Right lung (tissue), 5 donors: ENCODE data around the gene HSPB2. TPM values are rescaled to one million over a fixed set of nuclear protein-coding genes. Genes with fewer than 3 reads are reported as not detected.
"Not testable (repeated sequence)": the region's sequence is repeated elsewhere in the genome, so short reads cannot be mapped to it uniquely, and the experiment has no call there.

ENCODE experiments used
- DNase-seq, 2 donors: peaks; one replicate each; pipeline ENCODE4 v3.0.0-alpha.2; 2013
- polyA plus RNA-seq, 5 donors: library from polyadenylated mRNA; unstranded; fragments of 120-200 nt; gene quantifications; one replicate each; pipeline versions ENCODE4 v1.2.1 to v1.2.3, GENCODE V29; 2013; ENCODE audit warnings: inconsistent platforms in 1 of 5, low replicate concordance in 1 of 5; ENCODE audit not compliant: insufficient read length in 5 of 5, insufficient read depth in 1 of 5

The HSPB2 gene
- polyA plus RNA-seq, 5 donors: 2.1 to 10.9 (median 5.3) TPM

- peak; percentile 76 to 84 for DNase-seq
Measured at GRCh38 chr11:111911563-111912401, 752 bp upstream of the HSPB2 start, which contains the start of gene CRYAB. CRYAB (minus strand) TSS chr11:111911770; CDS start chr11:111911724, 46 bp downstream.

- DNase-seq: peak in 1 of 2 donors; percentile 36
Measured at GRCh38 chr11:111913031-111913861, 712 bp downstream of the HSPB2 start.

GRCh38 chr11:111913997-111914396, 1.5 kb downstream of the HSPB2 start:
- DNase-seq: peak in 1 of 2 donors; percentile 61

DNA sequence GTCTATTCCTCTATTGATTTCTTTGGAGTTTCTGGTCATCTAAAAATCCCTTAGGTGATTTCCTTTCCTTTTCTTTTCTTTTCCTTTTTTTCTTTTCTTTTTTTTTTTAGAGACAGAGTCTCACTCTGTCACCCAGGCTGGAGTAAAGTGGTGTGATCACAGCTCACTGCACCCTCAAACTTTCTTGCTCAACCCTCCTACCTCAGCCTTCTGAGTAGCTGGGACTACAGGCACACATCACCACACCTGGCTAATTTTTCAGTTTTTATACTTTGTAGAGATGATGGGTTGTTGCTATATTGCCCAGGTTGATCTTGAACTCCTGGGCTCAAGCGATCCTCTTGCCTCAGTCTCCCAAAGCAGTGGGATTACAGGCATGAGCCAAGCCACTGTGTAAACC, 4.2 kb downstream of the HSPB2 start:
- DNase-seq: no peak

DNA sequence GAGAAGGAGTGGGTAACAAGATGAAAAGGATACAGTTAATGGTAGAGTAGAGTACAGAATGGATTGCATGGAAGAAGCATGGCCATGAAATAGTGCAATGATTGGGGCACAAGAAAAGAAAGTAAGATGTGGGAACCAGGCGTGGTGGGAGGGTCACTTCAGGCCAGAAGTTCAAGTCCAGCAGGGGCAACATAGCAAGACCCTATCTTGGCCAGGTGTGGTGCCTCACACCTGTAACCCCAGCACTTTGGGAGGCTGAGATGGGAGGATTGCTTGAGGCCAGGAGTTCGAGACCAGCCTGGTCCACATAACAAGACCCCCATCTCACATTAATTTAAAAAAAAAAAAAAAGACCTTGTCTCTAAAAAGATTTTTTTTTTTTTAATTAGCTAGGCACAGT, 4.8 kb downstream of the HSPB2 start:
- DNase-seq: no peak

DNA sequence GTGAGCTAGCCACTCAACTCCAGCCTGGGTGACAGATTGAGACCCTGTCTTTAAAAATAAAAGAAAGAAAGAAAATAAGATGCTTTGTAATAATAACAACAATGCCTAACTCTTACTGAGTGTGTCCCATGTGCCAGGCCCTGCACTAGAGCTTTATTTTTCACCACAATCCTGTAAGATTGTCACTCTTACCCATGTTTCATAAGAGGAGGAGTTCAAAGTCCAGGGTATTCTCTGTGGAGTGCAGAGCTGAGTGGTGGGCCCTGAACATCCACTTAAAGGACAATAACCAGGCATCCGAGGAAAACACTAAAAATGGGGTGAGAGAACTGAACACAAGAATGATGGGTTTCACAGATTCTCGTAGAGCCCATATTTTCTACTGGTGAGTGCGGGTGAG, 5.3 kb downstream of the HSPB2 start:
- DNase-seq: no peak

DNA sequence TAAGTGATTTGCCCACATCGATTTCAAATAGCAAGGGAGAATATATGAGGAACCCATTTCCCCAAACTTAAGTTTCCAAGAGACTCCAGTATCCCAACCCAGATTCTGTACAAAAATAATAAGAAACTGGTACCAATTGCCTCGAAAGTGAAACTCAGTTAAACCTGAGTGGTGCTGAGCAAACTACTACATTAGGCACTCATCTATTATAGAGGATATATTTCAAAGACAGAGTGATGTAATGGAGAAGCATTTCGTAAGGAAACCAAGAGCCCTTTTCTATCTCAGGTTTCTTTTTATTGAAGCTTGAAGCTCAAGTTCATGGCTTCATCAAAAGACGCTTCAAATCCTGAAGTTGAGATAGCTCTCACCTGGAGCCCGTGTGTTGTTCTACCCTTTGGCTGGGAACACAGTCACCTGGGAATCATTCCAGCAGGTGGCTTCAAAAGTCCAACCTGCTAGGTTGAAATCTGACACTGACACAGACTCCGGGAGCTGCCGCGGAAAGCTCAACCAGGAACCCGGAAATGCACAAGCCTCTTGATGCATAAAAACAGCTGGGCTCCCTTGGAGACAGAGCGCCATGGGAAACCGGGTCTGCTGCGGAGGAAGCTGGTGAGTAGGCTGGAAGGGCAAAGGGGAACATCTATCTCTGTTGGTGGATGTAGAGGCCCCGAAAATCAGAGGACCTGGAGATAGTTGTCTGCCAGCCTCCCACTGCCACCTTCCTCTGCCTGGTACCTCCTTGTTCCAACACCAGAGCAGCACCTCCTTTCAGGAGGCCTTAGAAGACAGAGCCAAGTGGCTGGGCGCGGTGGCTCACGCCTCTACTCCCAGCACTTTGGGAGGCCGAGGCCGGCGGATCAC, 6.1 kb downstream of the HSPB2 start, which contains the start of gene C11orf52:
Gene C11orf52, plus strand, starts transcription at position 524 of the 867 bp plus-strand sequence. Its CDS starts 60 bp downstream, at position 584.
- peak; percentile 76 to 78 for DNase-seq

- no peak for DNase-seq
Measured at GRCh38 chr11:111920908-111921307, 8.4 kb downstream of the HSPB2 start.

GRCh38 chr11:111921541-111922230, 9.2 kb downstream of the HSPB2 start:
- DNase-seq: no peak

GRCh38 chr11:111922803-111923202, 10.3 kb downstream of the HSPB2 start:
- DNase-seq: peak; percentile 82 to 85

DNA sequence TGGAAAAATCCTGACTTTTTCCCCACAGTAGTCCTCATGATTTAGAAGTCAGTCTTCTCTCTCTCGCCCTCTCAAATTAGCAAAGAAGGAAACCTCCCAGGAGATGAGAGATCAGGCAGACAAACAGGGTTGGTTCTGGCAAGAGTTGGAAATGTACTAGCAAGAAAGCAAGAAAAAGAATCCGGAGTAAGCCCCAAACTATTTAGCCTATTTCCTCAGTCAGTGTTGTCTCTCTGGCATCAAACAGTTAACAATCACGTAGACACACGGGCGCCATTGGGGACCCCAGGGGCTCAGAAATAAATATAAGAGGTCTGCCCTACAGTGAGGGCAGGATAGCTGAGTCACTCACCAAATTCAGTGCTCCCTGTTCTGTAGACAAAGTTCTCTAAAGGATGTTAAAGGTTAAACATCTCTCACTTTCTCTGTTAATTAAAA, 10.8 kb downstream of the HSPB2 start:
- no peak for DNase-seq

GRCh38 chr11:111923951-111924350, 11.4 kb downstream of the HSPB2 start:
- no peak for DNase-seq

DNA sequence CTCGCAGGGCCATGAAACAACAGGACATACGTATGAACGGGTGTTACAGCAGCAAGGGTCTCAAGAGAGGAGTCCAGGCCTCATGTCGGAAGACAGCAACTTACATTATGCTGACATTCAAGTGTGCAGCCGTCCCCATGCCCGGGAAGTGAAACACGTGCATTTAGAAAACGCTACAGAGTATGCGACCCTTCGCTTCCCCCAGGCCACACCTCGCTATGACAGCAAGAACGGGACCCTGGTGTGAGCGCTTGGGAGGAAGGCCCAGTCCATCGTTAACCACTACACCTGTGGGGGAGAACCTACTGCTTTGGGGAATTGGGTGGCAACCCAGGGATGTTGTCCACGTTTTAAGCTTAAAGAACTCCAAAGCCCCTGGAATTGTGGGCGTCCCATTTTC, 13.4 kb downstream of the HSPB2 start:
- no peak for DNase-seq

DNA sequence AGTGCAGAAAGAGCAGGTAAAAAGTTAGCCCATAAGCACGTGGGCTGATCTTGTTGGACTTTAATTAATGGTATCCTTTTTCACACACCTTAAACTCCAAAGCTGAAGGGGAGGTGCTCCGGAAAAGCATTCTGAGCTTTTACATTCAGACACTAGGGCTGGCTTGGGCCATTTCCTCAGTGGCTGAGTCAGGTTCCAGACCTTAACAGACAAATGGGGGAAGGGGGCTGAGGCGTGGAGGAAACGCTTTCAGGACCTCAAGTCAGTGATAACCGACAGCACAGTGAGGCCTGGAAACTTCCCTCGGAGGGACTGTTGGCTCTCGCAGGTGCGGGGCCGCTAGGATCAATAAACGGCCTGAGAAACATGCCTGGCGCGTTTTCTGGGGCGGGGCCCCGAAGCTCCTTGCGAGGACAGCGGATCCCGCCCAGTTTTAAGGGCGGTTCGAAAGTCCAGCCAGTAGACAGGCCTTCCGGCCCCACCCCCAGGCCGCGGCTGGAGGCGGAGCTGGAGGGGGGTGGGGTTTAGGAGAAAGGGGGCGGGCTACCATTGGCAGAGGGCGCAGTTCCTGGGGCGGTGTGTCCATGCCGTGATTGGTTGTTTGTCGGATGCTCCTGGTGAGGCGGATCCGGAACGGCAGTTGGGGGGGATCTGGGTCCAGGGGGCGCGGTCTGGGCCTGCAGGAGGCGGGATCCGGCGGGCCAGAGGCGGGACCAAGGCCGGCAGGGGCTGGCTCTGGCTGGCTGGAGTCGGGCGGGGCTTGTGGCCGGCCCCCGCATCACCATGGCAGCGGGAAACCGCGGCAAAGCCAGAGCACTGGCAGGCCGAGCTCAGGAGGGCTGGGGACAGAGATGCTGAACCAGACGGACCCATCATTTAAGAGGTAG, 14.2 kb downstream of the HSPB2 start:
- peak; percentile 96 to 97 for DNase-seq

DNA sequence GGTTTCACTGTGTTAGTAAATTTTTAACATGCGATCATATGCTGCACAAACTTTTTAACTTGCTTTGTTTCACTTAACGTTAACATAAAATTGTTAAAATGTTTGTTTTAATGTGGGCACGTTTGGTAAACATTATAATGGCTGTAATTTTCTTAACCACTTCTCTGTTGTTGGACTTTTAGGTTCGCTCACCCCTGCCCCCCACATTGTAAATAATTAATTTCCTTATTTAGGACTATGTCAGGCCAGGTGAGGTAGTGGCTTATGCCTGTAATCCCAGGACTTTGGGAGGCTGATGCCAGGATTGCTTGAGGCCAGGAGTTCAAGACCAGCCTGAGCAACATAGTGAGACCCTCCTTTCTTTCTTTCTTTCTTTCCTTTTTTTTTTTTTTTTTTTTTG, 17.9 kb downstream of the HSPB2 start:
- DNase-seq: no peak

GRCh38 chr11:111932611-111932950, 20.0 kb downstream of the HSPB2 start:
- DNase-seq: no peak

- not testable (repeated sequence) for DNase-seq
Measured at GRCh38 chr11:111933176-111933575, 20.6 kb downstream of the HSPB2 start.

- no peak for DNase-seq
Measured at GRCh38 chr11:111933872-111934271, 21.3 kb downstream of the HSPB2 start.

GRCh38 chr11:111934306-111934705, 21.8 kb downstream of the HSPB2 start:
- DNase-seq: no peak
